ENCODE measurements around the gene TNFRSF8. TPM values are rescaled to one million over a fixed set of nuclear protein-coding genes. Genes with fewer than 3 reads are reported as not detected.
A peak's percentile ranks its signal among the peaks of the same experiment; 100 is the strongest.

The TNFRSF8 gene
- total and polyA plus RNA-seq, 9 of the 15 experiments (the other 6 are each of a cell fraction or from before 2014, with no cell fraction given) = 3.5 to 38.4 (median 17.1) TPM

GRCh38 chr1:12075195-12076114, 12.4 kb downstream of the TNFRSF8 start (continued):
- 0 out of 2 replicates have a peak, but pooled peaks have one; percentile 24 for TF ChIP-seq RB1 (IDR thresholded peaks at IDR 0.05; ENCODE audit: low read depth)
- TF ChIP-seq HES1 (IDR thresholded peaks at IDR 0.05; ENCODE audit: low read depth) = peak; percentile 24
- TF ChIP-seq NCOA4 (IDR thresholded peaks at IDR 0.05; ENCODE audit: partially characterized antibody) = no peak
- no peak for TF ChIP-seq POLR2B (IDR thresholded peaks at IDR 0.05; ENCODE audit: low read depth, partially characterized antibody)
- no peak for TF ChIP-seq GTF2F1 (IDR thresholded peaks at IDR 0.05; ENCODE audit: low read depth, low read length)
- TF ChIP-seq CHD7 (IDR thresholded peaks at IDR 0.05; ENCODE audit: low read depth, low read length) = no peak
- TF ChIP-seq ZNF24 (IDR thresholded peaks at IDR 0.05) = no peak
- peak; percentile 95 for TF ChIP-seq ETV1 (tag; conservative IDR thresholded peaks at IDR 0.05; ENCODE audit: low read depth)
- TF ChIP-seq ZNF23 (CRISPR knock-in tag; IDR thresholded peaks at IDR 0.05) = peak; percentile 92
- TF ChIP-seq HSF4 (CRISPR knock-in tag; IDR thresholded peaks at IDR 0.05; ENCODE audit: borderline replicate concordance) = peak; percentile 94; the same call in 1 of the 2 replicates
- no peak for TF ChIP-seq MAX (CRISPR knock-in tag; IDR thresholded peaks at IDR 0.05)
- no peak for TF ChIP-seq CTCF (IDR thresholded peaks at IDR 0.05 in 2 of 3, conservative IDR thresholded peaks at IDR 0.05 in 1 of 3; ENCODE audit: insufficient read depth in 2 of 3, low read depth in 1 of 3, low read length in 3 of 3)
- TF ChIP-seq NR1H2 (CRISPR knock-in tag; IDR thresholded peaks at IDR 0.05) = no peak
